ENCODE measurements around the gene PLCG1.

- TF ChIP-seq NANOG (IDR thresholded peaks at IDR 0.05; ENCODE audit: borderline replicate concordance) = no peak
- no peak for TF ChIP-seq CTCF (conservative IDR thresholded peaks at IDR 0.05; ENCODE audit: low read depth in 2 of 2)
- TF ChIP-seq EZH2 (IDR thresholded peaks at IDR 0.05; ENCODE audit: low read depth, unreplicated experiment) = no peak
- TF ChIP-seq, protein P1, sequence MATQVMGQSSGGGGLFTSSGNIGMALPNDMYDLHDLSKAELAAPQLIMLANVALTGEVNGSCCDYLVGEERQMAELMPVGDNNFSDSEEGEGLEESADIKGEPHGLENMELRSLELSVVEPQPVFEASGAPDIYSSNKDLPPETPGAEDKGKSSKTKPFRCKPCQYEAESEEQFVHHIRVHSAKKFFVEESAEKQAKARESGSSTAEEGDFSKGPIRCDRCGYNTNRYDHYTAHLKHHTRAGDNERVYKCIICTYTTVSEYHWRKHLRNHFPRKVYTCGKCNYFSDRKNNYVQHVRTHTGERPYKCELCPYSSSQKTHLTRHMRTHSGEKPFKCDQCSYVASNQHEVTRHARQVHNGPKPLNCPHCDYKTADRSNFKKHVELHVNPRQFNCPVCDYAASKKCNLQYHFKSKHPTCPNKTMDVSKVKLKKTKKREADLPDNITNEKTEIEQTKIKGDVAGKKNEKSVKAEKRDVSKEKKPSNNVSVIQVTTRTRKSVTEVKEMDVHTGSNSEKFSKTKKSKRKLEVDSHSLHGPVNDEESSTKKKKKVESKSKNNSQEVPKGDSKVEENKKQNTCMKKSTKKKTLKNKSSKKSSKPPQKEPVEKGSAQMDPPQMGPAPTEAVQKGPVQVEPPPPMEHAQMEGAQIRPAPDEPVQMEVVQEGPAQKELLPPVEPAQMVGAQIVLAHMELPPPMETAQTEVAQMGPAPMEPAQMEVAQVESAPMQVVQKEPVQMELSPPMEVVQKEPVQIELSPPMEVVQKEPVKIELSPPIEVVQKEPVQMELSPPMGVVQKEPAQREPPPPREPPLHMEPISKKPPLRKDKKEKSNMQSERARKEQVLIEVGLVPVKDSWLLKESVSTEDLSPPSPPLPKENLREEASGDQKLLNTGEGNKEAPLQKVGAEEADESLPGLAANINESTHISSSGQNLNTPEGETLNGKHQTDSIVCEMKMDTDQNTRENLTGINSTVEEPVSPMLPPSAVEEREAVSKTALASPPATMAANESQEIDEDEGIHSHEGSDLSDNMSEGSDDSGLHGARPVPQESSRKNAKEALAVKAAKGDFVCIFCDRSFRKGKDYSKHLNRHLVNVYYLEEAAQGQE (IDR thresholded peaks at IDR 0.05; ENCODE audit: unreplicated experiment) = no peak
- TF ChIP-seq CREB1 (CRISPR knock-in tag; IDR thresholded peaks at IDR 0.05; ENCODE audit: low read depth) = no peak
- TF ChIP-seq POLR2AphosphoS5 (IDR thresholded peaks at IDR 0.05; ENCODE audit: low read depth) = no peak
- TF ChIP-seq, protein P2, sequence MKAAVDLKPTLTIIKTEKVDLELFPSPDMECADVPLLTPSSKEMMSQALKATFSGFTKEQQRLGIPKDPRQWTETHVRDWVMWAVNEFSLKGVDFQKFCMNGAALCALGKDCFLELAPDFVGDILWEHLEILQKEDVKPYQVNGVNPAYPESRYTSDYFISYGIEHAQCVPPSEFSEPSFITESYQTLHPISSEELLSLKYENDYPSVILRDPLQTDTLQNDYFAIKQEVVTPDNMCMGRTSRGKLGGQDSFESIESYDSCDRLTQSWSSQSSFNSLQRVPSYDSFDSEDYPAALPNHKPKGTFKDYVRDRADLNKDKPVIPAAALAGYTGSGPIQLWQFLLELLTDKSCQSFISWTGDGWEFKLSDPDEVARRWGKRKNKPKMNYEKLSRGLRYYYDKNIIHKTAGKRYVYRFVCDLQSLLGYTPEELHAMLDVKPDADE (IDR thresholded peaks at IDR 0.05) = no peak
- no peak for TF ChIP-seq JUNB (IDR thresholded peaks at IDR 0.05; ENCODE audit: unreplicated experiment)
- TF ChIP-seq EZH2phosphoT487 (IDR thresholded peaks at IDR 0.05; ENCODE audit: unreplicated experiment) = no peak
- TF ChIP-seq, protein P3, sequence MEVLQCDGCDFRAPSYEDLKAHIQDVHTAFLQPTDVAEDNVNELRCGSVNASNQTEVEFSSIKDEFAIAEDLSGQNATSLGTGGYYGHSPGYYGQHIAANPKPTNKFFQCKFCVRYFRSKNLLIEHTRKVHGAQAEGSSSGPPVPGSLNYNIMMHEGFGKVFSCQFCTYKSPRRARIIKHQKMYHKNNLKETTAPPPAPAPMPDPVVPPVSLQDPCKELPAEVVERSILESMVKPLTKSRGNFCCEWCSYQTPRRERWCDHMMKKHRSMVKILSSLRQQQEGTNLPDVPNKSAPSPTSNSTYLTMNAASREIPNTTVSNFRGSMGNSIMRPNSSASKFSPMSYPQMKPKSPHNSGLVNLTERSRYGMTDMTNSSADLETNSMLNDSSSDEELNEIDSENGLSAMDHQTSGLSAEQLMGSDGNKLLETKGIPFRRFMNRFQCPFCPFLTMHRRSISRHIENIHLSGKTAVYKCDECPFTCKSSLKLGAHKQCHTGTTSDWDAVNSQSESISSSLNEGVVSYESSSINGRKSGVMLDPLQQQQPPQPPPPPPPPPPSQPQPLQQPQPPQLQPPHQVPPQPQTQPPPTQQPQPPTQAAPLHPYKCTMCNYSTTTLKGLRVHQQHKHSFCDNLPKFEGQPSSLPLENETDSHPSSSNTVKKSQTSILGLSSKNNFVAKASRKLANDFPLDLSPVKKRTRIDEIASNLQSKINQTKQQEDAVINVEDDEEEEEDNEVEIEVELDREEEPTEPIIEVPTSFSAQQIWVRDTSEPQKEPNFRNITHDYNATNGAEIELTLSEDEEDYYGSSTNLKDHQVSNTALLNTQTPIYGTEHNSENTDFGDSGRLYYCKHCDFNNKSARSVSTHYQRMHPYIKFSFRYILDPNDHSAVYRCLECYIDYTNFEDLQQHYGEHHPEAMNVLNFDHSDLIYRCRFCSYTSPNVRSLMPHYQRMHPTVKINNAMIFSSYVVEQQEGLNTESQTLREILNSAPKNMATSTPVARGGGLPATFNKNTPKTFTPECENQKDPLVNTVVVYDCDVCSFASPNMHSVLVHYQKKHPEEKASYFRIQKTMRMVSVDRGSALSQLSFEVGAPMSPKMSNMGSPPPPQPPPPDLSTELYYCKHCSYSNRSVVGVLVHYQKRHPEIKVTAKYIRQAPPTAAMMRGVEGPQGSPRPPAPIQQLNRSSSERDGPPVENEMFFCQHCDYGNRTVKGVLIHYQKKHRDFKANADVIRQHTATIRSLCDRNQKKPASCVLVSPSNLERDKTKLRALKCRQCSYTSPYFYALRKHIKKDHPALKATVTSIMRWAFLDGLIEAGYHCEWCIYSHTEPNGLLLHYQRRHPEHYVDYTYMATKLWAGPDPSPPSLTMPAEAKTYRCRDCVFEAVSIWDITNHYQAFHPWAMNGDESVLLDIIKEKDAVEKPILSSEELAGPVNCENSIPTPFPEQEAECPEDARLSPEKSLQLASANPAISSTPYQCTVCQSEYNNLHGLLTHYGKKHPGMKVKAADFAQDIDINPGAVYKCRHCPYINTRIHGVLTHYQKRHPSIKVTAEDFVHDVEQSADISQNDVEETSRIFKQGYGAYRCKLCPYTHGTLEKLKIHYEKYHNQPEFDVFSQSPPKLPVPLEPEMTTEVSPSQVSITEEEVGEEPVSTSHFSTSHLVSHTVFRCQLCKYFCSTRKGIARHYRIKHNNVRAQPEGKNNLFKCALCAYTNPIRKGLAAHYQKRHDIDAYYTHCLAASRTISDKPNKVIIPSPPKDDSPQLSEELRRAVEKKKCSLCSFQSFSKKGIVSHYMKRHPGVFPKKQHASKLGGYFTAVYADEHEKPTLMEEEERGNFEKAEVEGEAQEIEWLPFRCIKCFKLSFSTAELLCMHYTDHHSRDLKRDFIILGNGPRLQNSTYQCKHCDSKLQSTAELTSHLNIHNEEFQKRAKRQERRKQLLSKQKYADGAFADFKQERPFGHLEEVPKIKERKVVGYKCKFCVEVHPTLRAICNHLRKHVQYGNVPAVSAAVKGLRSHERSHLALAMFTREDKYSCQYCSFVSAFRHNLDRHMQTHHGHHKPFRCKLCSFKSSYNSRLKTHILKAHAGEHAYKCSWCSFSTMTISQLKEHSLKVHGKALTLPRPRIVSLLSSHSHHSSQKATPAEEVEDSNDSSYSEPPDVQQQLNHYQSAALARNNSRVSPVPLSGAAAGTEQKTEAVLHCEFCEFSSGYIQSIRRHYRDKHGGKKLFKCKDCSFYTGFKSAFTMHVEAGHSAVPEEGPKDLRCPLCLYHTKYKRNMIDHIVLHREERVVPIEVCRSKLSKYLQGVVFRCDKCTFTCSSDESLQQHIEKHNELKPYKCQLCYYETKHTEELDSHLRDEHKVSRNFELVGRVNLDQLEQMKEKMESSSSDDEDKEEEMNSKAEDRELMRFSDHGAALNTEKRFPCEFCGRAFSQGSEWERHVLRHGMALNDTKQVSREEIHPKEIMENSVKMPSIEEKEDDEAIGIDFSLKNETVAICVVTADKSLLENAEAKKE (CRISPR knock-in tag; IDR thresholded peaks at IDR 0.05) = no peak
Measured at GRCh38 chr20:41125530-41126457, 11.5 kb upstream of the PLCG1 start.

All from GM23338 (cell line).